Measurements from ENCODE around the gene PLA2G10. TPM values are rescaled to one million over a fixed set of nuclear protein-coding genes. Genes with fewer than 3 reads are reported as not detected.

The PLA2G10 gene
- total and polyA plus RNA-seq, 2 of the 13 experiments (the other 11 are each of a cell fraction or from before 2014, with no cell fraction given), result not detected

DNA sequence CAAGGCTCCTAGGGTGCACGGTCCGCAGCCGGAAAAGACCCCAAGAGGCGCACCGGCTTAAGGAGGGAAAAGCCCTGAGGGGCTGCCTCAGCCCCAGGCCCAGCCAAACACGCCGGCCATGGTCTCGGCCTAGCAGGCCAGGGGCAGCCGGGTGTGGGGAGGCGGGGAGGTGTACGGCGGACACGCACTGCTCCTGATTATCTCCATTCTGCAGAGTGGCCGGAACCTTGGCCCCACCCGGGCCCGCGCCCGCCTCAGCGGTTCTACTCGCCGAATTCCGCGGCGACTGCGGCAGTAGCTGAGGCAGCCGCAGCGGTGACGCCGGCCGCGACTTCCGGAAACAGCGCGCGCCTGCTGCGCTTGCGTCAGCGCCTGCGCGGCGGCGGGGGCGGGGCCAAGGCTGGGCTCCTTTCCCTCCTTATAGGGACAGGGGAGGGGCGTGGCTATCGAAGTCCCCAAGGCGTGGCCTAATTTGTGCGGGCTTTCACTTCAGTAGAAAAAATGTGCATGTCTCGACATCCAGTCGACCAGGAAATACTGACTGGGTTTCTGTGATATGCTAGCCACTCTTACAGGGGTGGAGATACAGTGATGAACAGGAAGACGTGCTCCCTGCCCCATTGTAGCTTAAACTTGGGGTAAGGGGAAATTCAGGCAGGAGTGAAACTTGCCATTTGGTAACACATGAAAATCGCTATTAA lies 64.0 kb downstream of the PLA2G10 start, which contains the start of gene PARN (continued):
- TF ChIP-seq HNF4G (IDR thresholded peaks at IDR 0.05; ENCODE audit: borderline replicate concordance, low read depth, low read length) (0 out of 2 replicates have a peak, but pooled peaks have one; percentile 4), HNF4G (CRISPR knock-in tag; IDR thresholded peaks at IDR 0.05; ENCODE audit: borderline replicate concordance, low read depth) (peak; percentile 78), ARNTL (CRISPR knock-in tag; IDR thresholded peaks at IDR 0.05) (peak; percentile 63), DNMT1 (CRISPR knock-in tag; IDR thresholded peaks at IDR 0.05) (peak; percentile 98), KDM6A (CRISPR knock-in tag; IDR thresholded peaks at IDR 0.05; ENCODE audit: low read depth) (0 out of 2 replicates have a peak, but pooled peaks have one; percentile 6), NFYC (CRISPR knock-in tag; IDR thresholded peaks at IDR 0.05) (no peak; the same call in none of the 2 replicates), ZNF569 (CRISPR knock-in tag; IDR thresholded peaks at IDR 0.05; ENCODE audit: borderline replicate concordance) (peak; percentile 76; the same call in 1 of the 2 replicates), SRF (IDR thresholded peaks at IDR 0.05; ENCODE audit: low read depth, low read length) (peak; percentile 95), HES4 (CRISPR knock-in tag; IDR thresholded peaks at IDR 0.05; ENCODE audit: borderline replicate concordance) (peak; percentile 98), ZBTB7B (CRISPR knock-in tag; IDR thresholded peaks at IDR 0.05) (peak; percentile 62; the same call in 1 of the 2 replicates), IKZF4 (CRISPR knock-in tag; IDR thresholded peaks at IDR 0.05; ENCODE audit: borderline replicate concordance, low read depth, not compliant biosample characterization) (peak; percentile 87), MATR3 (CRISPR knock-in tag; IDR thresholded peaks at IDR 0.05) (no peak), ZNF230 (CRISPR knock-in tag; IDR thresholded peaks at IDR 0.05) (peak; percentile 81), EP300 (IDR thresholded peaks at IDR 0.05; ENCODE audit: low read depth in 2 of 2, low read length in 2 of 2) (peak; percentile 36 to 41; a peak in 1 of 4 replicates), EP300 (CRISPR knock-in tag; IDR thresholded peaks at IDR 0.05; ENCODE audit: borderline replicate concordance) (peak; percentile 35; the same call in 1 of the 2 replicates), ZNF788 (CRISPR knock-in tag; IDR thresholded peaks at IDR 0.05; ENCODE audit: borderline replicate concordance) (peak; percentile 89; the same call in 1 of the 2 replicates), SMARCC2 (IDR thresholded peaks at IDR 0.05) (no peak), KLF15 (CRISPR knock-in tag; IDR thresholded peaks at IDR 0.05; ENCODE audit: borderline replicate concordance) (peak; percentile 84; the same call in 1 of the 2 replicates), SPEN (CRISPR knock-in tag; IDR thresholded peaks at IDR 0.05; ENCODE audit: low read depth) (peak; percentile 98)
- TF ChIP-seq, protein P1, sequence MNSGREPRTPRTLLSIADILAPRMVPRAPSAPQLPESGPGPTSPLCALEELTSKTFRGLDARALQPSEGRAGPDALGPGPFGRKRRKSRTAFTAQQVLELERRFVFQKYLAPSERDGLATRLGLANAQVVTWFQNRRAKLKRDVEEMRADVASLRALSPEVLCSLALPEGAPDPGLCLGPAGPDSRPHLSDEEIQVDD (CRISPR knock-in tag; IDR thresholded peaks at IDR 0.05; ENCODE audit: borderline replicate concordance), result peak; percentile 50; the same call in 1 of the 2 replicates
- TF ChIP-seq, protein P2, sequence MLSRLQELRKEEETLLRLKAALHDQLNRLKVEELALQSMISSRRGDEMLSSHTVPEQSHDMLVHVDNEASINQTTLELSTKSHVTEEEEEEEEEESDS (CRISPR knock-in tag; IDR thresholded peaks at IDR 0.05; ENCODE audit: borderline replicate concordance), result peak; percentile 93; the same call in 1 of the 2 replicates
- TF ChIP-seq, protein P3, sequence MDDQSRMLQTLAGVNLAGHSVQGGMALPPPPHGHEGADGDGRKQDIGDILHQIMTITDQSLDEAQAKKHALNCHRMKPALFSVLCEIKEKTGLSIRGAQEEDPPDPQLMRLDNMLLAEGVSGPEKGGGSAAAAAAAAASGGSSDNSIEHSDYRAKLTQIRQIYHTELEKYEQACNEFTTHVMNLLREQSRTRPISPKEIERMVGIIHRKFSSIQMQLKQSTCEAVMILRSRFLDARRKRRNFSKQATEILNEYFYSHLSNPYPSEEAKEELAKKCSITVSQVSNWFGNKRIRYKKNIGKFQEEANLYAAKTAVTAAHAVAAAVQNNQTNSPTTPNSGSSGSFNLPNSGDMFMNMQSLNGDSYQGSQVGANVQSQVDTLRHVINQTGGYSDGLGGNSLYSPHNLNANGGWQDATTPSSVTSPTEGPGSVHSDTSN (CRISPR knock-in tag; IDR thresholded peaks at IDR 0.05; ENCODE audit: borderline replicate concordance), result 0 out of 2 replicates have a peak, but pooled peaks have one; percentile 82
- TF ChIP-seq, protein P4, sequence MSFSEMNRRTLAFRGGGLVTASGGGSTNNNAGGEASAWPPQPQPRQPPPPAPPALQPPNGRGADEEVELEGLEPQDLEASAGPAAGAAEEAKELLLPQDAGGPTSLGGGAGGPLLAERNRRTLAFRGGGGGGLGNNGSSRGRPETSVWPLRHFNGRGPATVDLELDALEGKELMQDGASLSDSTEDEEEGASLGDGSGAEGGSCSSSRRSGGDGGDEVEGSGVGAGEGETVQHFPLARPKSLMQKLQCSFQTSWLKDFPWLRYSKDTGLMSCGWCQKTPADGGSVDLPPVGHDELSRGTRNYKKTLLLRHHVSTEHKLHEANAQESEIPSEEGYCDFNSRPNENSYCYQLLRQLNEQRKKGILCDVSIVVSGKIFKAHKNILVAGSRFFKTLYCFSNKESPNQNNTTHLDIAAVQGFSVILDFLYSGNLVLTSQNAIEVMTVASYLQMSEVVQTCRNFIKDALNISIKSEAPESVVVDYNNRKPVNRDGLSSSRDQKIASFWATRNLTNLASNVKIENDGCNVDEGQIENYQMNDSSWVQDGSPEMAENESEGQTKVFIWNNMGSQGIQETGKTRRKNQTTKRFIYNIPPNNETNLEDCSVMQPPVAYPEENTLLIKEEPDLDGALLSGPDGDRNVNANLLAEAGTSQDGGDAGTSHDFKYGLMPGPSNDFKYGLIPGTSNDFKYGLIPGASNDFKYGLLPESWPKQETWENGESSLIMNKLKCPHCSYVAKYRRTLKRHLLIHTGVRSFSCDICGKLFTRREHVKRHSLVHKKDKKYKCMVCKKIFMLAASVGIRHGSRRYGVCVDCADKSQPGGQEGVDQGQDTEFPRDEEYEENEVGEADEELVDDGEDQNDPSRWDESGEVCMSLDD (CRISPR knock-in tag; IDR thresholded peaks at IDR 0.05; ENCODE audit: borderline replicate concordance), result peak; percentile 74; the same call in 1 of the 2 replicates

Measured in HepG2 (cell line).